Prostate gland (tissue), 2 donors: ENCODE measurements around the gene PAQR5.

ENCODE experiments used
- CTCF ChIP-seq, 4 experiments: fragments of 200-600 bp in 2 of 4; fragments of 450-650 bp in 2 of 4; sonication (generic) in 2 of 4; IDR thresholded peaks; 1 replicate in 3 of 4; 2 replicates in 1 of 4; pipeline ENCODE4 v1.5.1; 2016 to 2019; ENCODE audit warnings: antibody characterized with exemption in 4 of 4, mild to moderate bottlenecking in 2 of 4, moderate library complexity in 2 of 4
- POLR2A ChIP-seq: fragments of 450-650 bp; IDR thresholded peaks from one replicate; pipeline ENCODE4 v1.6.1; 2016; ENCODE audit warnings: antibody characterized with exemption, mild to moderate bottlenecking
- POLR2AphosphoS5 ChIP-seq: sonication (generic); formaldehyde crosslinking; IDR thresholded peaks from one replicate; pipeline ENCODE4 v1.6.1; 2017; ENCODE audit warnings: antibody characterized with exemption

GRCh38 chr15:69452692-69453521, 154.2 kb downstream of the PAQR5 start, which contains the start of gene RPLP1:
- TF ChIP-seq POLR2AphosphoS5, result peak; percentile 94
- peak; percentile 61 for TF ChIP-seq POLR2A
- no peak for TF ChIP-seq CTCF (IDR thresholded peaks at IDR 0.05)
